ENCODE measurements around the gene CSRNP3. TPM values are rescaled to one million over a fixed set of nuclear protein-coding genes. Genes with fewer than 3 reads are reported as not detected.
A peak's percentile ranks its signal among the peaks of the same experiment; 100 is the strongest.

Gene CSRNP3
- total RNA-seq, 1 experiment from 2014 or later = not detected

- Histone ChIP-seq H3K4me3 (ENCODE audit: low read depth in 2 of 2, low read length in 2 of 2) (peak overlapping the region; percentile 34 to 59), H3K9me3 (ENCODE audit: control insufficient read depth, insufficient read depth, low read depth, low read length) (no peaks in the 10 kb centered on the region), H3K27ac (ENCODE audit: low read length) (no peak overlapping the region), H3K27me3 (ENCODE audit: control insufficient read depth, insufficient read depth, low read length) (0 out of 2 replicates have a peak, but pooled peaks cover 2% of the 10 kb centered on the region), H3K4me1 (ENCODE audit: control insufficient read depth, insufficient read depth, low read length) (no peaks in the 10 kb centered on the region), H3K36me3 (ENCODE audit: control insufficient read depth, insufficient read depth, low read length) (no peaks in the 10 kb centered on the region)
- intact Hi-C loops (cut with micrococcal nuclease; ENCODE audit: unreplicated experiment) = no loop called here
- ChIA-PET POLR2A (no interaction called here), CTCF (no interaction called here)
- peak; percentile 80 for ATAC-seq
- in situ Hi-C loops (cut with HindIII; ENCODE audit: low pct_unique_long_range_greater_than_20kb, low sequenced_read_pairs) = no loop called here
- no peak for DNase-seq (ENCODE audit: low read depth, low spot score)
- TF ChIP-seq, protein P1, sequence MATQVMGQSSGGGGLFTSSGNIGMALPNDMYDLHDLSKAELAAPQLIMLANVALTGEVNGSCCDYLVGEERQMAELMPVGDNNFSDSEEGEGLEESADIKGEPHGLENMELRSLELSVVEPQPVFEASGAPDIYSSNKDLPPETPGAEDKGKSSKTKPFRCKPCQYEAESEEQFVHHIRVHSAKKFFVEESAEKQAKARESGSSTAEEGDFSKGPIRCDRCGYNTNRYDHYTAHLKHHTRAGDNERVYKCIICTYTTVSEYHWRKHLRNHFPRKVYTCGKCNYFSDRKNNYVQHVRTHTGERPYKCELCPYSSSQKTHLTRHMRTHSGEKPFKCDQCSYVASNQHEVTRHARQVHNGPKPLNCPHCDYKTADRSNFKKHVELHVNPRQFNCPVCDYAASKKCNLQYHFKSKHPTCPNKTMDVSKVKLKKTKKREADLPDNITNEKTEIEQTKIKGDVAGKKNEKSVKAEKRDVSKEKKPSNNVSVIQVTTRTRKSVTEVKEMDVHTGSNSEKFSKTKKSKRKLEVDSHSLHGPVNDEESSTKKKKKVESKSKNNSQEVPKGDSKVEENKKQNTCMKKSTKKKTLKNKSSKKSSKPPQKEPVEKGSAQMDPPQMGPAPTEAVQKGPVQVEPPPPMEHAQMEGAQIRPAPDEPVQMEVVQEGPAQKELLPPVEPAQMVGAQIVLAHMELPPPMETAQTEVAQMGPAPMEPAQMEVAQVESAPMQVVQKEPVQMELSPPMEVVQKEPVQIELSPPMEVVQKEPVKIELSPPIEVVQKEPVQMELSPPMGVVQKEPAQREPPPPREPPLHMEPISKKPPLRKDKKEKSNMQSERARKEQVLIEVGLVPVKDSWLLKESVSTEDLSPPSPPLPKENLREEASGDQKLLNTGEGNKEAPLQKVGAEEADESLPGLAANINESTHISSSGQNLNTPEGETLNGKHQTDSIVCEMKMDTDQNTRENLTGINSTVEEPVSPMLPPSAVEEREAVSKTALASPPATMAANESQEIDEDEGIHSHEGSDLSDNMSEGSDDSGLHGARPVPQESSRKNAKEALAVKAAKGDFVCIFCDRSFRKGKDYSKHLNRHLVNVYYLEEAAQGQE (IDR thresholded peaks at IDR 0.05; ENCODE audit: insufficient read depth in 1 of 2, low read depth in 2 of 2, low read length in 1 of 2) = no peak
- TF ChIP-seq TCF7L2 (IDR thresholded peaks at IDR 0.05; ENCODE audit: low read depth, low read length) (no peak), SIN3A (IDR thresholded peaks at IDR 0.05; ENCODE audit: borderline replicate concordance, insufficient read depth, low read depth, low read length) (no peak), POLR2AphosphoS5 (IDR thresholded peaks at IDR 0.05; ENCODE audit: low read depth, low read length) (no peak)
- TF ChIP-seq, protein P2, sequence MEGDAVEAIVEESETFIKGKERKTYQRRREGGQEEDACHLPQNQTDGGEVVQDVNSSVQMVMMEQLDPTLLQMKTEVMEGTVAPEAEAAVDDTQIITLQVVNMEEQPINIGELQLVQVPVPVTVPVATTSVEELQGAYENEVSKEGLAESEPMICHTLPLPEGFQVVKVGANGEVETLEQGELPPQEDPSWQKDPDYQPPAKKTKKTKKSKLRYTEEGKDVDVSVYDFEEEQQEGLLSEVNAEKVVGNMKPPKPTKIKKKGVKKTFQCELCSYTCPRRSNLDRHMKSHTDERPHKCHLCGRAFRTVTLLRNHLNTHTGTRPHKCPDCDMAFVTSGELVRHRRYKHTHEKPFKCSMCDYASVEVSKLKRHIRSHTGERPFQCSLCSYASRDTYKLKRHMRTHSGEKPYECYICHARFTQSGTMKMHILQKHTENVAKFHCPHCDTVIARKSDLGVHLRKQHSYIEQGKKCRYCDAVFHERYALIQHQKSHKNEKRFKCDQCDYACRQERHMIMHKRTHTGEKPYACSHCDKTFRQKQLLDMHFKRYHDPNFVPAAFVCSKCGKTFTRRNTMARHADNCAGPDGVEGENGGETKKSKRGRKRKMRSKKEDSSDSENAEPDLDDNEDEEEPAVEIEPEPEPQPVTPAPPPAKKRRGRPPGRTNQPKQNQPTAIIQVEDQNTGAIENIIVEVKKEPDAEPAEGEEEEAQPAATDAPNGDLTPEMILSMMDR (IDR thresholded peaks at IDR 0.05) = no peak
- no TSS peak for BruUV-seq (replicated peaks)
These were observed 104.3 kb downstream of the CSRNP3 start for GRCh38 chr2:165573534-165574461.

DNA sequence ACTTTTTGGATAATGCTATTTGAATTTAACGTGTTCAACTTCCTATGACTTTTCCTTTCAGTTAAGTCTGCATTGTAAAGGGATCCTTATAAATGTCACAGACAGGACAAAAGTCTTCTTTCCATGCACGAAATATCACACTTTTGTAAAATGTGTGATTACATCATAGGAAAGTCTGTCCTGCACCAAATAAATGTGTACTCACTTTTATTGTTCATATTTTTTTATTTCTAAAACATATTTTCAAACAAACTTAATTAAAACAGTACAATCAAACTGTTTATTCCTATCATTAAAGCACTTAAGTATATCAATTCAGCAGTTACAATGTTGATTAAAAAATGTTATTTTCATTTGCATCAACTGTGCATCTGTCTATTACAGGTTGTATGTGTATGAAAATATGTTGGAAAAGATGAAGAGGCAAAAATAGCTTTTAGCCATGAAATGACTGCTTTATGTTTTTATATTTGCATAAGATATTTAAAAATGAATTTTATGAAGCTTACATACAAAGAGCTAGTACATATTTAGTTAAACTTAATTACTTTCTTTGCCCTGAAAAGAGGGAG, 105.6 kb downstream of the CSRNP3 start:
- Histone ChIP-seq H3K36me3 (ENCODE audit: control insufficient read depth, insufficient read depth, low read length) (no peaks in the 10 kb centered on the region), H3K4me1 (ENCODE audit: control insufficient read depth, insufficient read depth, low read length) (no peaks in the 10 kb centered on the region), H3K9me3 (ENCODE audit: control insufficient read depth, insufficient read depth, low read depth, low read length) (no peaks in the 10 kb centered on the region), H3K4me3 (ENCODE audit: low read depth in 2 of 2, low read length in 2 of 2) (no peak overlapping the region), H3K27ac (ENCODE audit: low read length) (no peak overlapping the region), H3K27me3 (ENCODE audit: control insufficient read depth, insufficient read depth, low read length) (0 out of 2 replicates have a peak, but pooled peaks cover 2% of the 10 kb centered on the region)
- BruUV-seq (replicated peaks) = no TSS peak
- no peak for DNase-seq (ENCODE audit: low read depth, low spot score)
- ChIA-PET POLR2A (no interaction called here), CTCF (no interaction called here)
- TF ChIP-seq, protein P2 (IDR thresholded peaks at IDR 0.05) = no peak
- no peak for TF ChIP-seq TCF7L2 (IDR thresholded peaks at IDR 0.05; ENCODE audit: low read depth, low read length)
- no peak for TF ChIP-seq SIN3A (IDR thresholded peaks at IDR 0.05; ENCODE audit: borderline replicate concordance, insufficient read depth, low read depth, low read length)
- TF ChIP-seq POLR2AphosphoS5 (IDR thresholded peaks at IDR 0.05; ENCODE audit: low read depth, low read length) = no peak
- TF ChIP-seq, protein P1 (IDR thresholded peaks at IDR 0.05; ENCODE audit: insufficient read depth in 1 of 2, low read depth in 2 of 2, low read length in 1 of 2) = no peak
- intact Hi-C loops (cut with micrococcal nuclease; ENCODE audit: unreplicated experiment) (no loop called here), in situ Hi-C loops (cut with HindIII; ENCODE audit: low pct_unique_long_range_greater_than_20kb, low sequenced_read_pairs) (no loop called here)
- ATAC-seq = no peak

Measured in Panc1 (cell line).